Daoy (cell line): ENCODE results near the gene HUNK. TPM values are rescaled to one million over a fixed set of nuclear protein-coding genes. Genes with fewer than 3 reads are reported as not detected.

Experiments used
- DNase-seq: peaks from one replicate; pipeline ENCODE4 v3.0.0-alpha.2; 2015; ENCODE audit warnings: low read depth
- total RNA-seq: library from RNA; depleted of rRNA; stranded (reverse); fragments of >200 nt; shearing (Covaris generic); gene quantifications from 2 replicates; pipeline ENCODE4 v1.2.3, GENCODE V29; 2014; rRNA removed

HUNK gene
- total RNA-seq, 1 experiment from 2014 or later: 1.9 TPM

GRCh38 chr21:32044205-32045180 is 171.7 kb downstream of the HUNK start:
- DNase-seq: peak; percentile 20

- DNase-seq: peak; percentile 60
These were observed 173.4 kb downstream of the HUNK start for GRCh38 chr21:32046191-32046590.

GRCh38 chr21:32048353-32048752 is 175.5 kb downstream of the HUNK start:
- peak; percentile 39 for DNase-seq

Other genes starting within 250 kb of the HUNK start
- gene SOD1, start 213.3 kb upstream of the HUNK start, total RNA-seq: 481 and 556 TPM in 2 replicates
- gene SCAF4, start 140.9 kb upstream of the HUNK start, total RNA-seq: 5.0 and 5.8 TPM in 2 replicates